ENCODE measurements around the gene FAM83F. TPM values are rescaled to one million over a fixed set of nuclear protein-coding genes. Genes with fewer than 3 reads are reported as not detected.

Gene FAM83F
- total RNA-seq (2014; rRNA removed; shearing (Covaris generic)) (not detected in 2 replicates), total RNA-seq (2022) (not detected in 2 replicates), Bru-seq, nascent RNA (not detected), BruChase-seq, experiment 1, labeled RNA remaining after a 6-hour chase (not detected), BruChase-seq, experiment 2, labeled RNA remaining after a 2-hour chase (percentile 3 among the genes with signal in this experiment)
- long read RNA-seq = 0 reads

DNA sequence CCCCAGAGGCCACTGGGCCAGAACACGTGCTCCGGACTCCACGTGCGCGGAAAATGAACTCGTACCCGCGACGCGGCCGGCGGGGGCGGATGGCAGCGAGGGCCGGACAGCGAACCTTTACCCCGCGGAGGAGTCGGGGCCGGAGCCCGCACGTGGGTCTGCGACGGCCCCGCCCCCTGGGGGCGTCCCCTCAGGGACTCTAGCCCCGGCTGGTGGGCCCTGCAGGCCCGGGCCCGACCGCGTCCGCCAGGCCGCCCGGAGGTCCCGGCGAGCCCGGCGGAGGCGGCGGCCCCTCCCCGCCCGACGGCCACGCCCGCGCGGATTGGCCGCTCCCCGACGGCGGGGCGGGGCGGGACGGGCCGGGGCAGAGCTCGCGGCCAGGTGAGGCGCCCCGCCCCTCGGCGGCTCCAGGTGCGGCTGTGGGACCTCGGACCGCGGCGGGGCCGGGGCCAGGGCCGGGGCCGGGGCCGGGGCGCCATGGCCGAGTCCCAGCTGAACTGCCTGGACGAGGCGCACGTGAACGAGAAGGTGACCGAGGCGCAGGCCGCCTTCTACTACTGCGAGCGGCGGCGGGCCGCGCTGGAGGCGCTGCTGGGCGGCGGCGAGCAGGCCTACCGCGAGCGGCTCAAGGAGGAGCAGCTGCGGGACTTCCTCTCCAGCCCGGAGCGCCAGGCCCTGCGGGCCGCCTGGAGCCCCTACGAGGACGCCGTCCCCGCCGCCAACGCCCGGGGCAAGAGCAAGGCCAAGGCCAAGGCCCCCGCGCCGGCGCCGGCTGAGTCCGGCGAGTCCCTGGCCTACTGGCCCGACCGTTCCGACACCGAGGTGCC, at the start of gene FAM83F:
FAM83F (plus strand) TSS at position 389 of the 827 bp plus-strand sequence; CDS start at position 478, 89 bp downstream.
- H3K36me3 ChIP-seq (ENCODE audit: insufficient read depth, low read length) = no peaks in the 10 kb centered on the region
- H3K9me3 ChIP-seq (ENCODE audit: low read length) = no peaks in the 10 kb centered on the region
- ChIA-PET POLR2A (no interaction called here), CTCF (ENCODE audit: unreplicated experiment) (no interaction called here)
- no peak within 1 kb of the TSS for H3K4me2 ChIP-seq (ENCODE audit: low read length)
- no peaks in the 10 kb centered on the region for H3K79me2 ChIP-seq (ENCODE audit: insufficient read depth, low read depth, low read length)
- TF ChIP-seq, protein P1, sequence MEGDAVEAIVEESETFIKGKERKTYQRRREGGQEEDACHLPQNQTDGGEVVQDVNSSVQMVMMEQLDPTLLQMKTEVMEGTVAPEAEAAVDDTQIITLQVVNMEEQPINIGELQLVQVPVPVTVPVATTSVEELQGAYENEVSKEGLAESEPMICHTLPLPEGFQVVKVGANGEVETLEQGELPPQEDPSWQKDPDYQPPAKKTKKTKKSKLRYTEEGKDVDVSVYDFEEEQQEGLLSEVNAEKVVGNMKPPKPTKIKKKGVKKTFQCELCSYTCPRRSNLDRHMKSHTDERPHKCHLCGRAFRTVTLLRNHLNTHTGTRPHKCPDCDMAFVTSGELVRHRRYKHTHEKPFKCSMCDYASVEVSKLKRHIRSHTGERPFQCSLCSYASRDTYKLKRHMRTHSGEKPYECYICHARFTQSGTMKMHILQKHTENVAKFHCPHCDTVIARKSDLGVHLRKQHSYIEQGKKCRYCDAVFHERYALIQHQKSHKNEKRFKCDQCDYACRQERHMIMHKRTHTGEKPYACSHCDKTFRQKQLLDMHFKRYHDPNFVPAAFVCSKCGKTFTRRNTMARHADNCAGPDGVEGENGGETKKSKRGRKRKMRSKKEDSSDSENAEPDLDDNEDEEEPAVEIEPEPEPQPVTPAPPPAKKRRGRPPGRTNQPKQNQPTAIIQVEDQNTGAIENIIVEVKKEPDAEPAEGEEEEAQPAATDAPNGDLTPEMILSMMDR (conservative IDR thresholded peaks at IDR 0.05; ENCODE audit: low read length) = no peak
- TF ChIP-seq EZH2phosphoT487 (IDR thresholded peaks at IDR 0.05; ENCODE audit: borderline replicate concordance, low read depth, low read length) = no peak
- no peak within 1 kb of the TSS for H3K4me3 ChIP-seq (ENCODE audit: low read depth, low read length, poor library complexity, severe bottlenecking)
- no peak within 1 kb of the TSS for H2AFZ ChIP-seq (ENCODE audit: low read length)
- H3K9me2 ChIP-seq (ENCODE audit: insufficient read depth, low read length) = no peaks in the 10 kb centered on the region
- BruUV-seq (replicated peaks) = no TSS peak
- no peak within 1 kb of the TSS for H3K27ac ChIP-seq (ENCODE audit: low read depth, low read length, poor library complexity, severe bottlenecking)
- H3K4me1 ChIP-seq (ENCODE audit: insufficient read depth, low read length, poor library complexity, severe bottlenecking) = no peaks in the 10 kb centered on the region
- no peak for DNase-seq (ENCODE audit: low spot score)
- H4K20me1 ChIP-seq (ENCODE audit: insufficient read depth, low read length) = no peaks in the 10 kb centered on the region
- intact Hi-C loops (cut with micrococcal nuclease; ENCODE audit: unreplicated experiment) = no loop called here

DNA sequence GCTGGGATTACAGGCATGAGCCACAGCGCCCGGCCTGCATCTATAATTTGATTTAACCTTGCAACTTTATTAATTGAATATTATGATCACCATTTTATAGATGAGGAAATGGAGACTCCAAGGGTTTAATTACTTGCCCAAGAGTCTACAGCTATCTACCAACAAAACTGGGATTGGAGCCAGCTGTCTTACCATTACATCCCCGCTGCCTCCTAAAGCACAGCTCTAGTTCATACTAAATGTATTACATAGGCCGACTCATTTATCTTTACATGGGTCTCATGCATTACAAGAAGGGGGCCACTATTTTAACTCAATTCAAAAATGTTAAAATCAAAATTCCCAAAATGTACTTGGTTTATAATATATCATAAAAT, 48.6 kb upstream of the FAM83F start:
- no peak for TF ChIP-seq EZH2phosphoT487 (IDR thresholded peaks at IDR 0.05; ENCODE audit: borderline replicate concordance, low read depth, low read length)
- TF ChIP-seq, protein P1 (conservative IDR thresholded peaks at IDR 0.05; ENCODE audit: low read length) = no peak
- Histone ChIP-seq H3K9me3 (ENCODE audit: low read length) (no peaks in the 10 kb centered on the region), H2AFZ (ENCODE audit: low read length) (no peak overlapping the region), H3K4me3 (ENCODE audit: low read depth, low read length, poor library complexity, severe bottlenecking) (no peak overlapping the region), H3K4me2 (ENCODE audit: low read length) (peak overlapping the region; percentile 62; the same call in 1 of the 2 replicates), H4K20me1 (ENCODE audit: insufficient read depth, low read length) (no peaks in the 10 kb centered on the region), H3K27ac (ENCODE audit: low read depth, low read length, poor library complexity, severe bottlenecking) (no peak overlapping the region), H3K9me2 (ENCODE audit: insufficient read depth, low read length) (no peaks in the 10 kb centered on the region), H3K36me3 (ENCODE audit: insufficient read depth, low read length) (no peaks in the 10 kb centered on the region), H3K4me1 (ENCODE audit: insufficient read depth, low read length, poor library complexity, severe bottlenecking) (peaks cover 55% of the 10 kb centered on the region), H3K79me2 (ENCODE audit: insufficient read depth, low read depth, low read length) (no peaks in the 10 kb centered on the region)
- BruUV-seq (replicated peaks) = no TSS peak
- POLR2A ChIA-PET = no interaction called here
- CTCF ChIA-PET (ENCODE audit: unreplicated experiment) = no interaction called here
- intact Hi-C loops (cut with micrococcal nuclease; ENCODE audit: unreplicated experiment) = loop anchor here (10.0 kb wide), 1 partner anchor 411 kb away; the partner anchor contains the start of gene RPS19BP1
- DNase-seq (ENCODE audit: low spot score) = no peak

Data from OCI-LY7 (cell line).